Spleen (tissue), 11 donors: ENCODE measurements around the gene LARP7. TPM values are rescaled to one million over a fixed set of nuclear protein-coding genes. Genes with fewer than 3 reads are reported as not detected.

Experiments
- DNase-seq: peaks from one replicate; pipeline ENCODE4 v3.0.0-alpha.2; 2020
- H3K27ac ChIP-seq, 8 donors: fragments of 200-600 bp; sonication (generic) in 7 of 8; 1 replicate in 4 of 8; 2 replicates in 4 of 8; pipeline versions ENCODE4 v1.5.0 to v1.8.0; 2016 to 2021; ENCODE audit warnings: inconsistent platforms in 4 of 8, mild to moderate bottlenecking in 4 of 8, moderate library complexity in 1 of 8
- H3K27me3 ChIP-seq, 7 donors: fragments of 200-600 bp; sonication (generic) in 6 of 7; replicated peaks in 1 of 7; 1 replicate in 4 of 7; 2 replicates in 3 of 7; pipeline versions ENCODE4 v1.5.0 to v1.8.0; 2016 to 2021; ENCODE audit warnings: inconsistent platforms in 3 of 7, mild to moderate bottlenecking in 1 of 7
- H3K36me3 ChIP-seq, 6 donors: fragments of 200-600 bp; sonication (generic) in 5 of 6; 1 replicate in 4 of 6; 2 replicates in 2 of 6; pipeline versions ENCODE4 v1.5.0 to v1.8.0; 2016 to 2021; ENCODE audit warnings: inconsistent platforms in 2 of 6
- H3K4me1 ChIP-seq, 6 donors: fragments of 200-600 bp; sonication (generic) in 5 of 6; 1 replicate in 3 of 6; 2 replicates in 3 of 6; pipeline versions ENCODE4 v1.5.0 to v1.8.0; 2016 to 2021; ENCODE audit warnings: inconsistent platforms in 3 of 6
- H3K4me3 ChIP-seq, 8 donors: fragments of 200-600 bp; sonication (generic) in 7 of 8; 1 replicate in 4 of 8; 2 replicates in 4 of 8; pipeline versions ENCODE4 v1.5.0 to v1.8.0; 2016 to 2021; ENCODE audit warnings: inconsistent platforms in 4 of 8, mild to moderate bottlenecking in 4 of 8, moderate library complexity in 2 of 8
- H3K9me3 ChIP-seq, 8 donors: fragments of 200-600 bp; sonication (generic) in 7 of 8; 1 replicate in 4 of 8; 2 replicates in 4 of 8; pipeline versions ENCODE4 v1.5.0 to v1.8.0; 2016 to 2021; ENCODE audit warnings: inconsistent platforms in 4 of 8
- POLR2A ChIP-seq, 3 donors: fragments of 450-650 bp; IDR thresholded peaks; one replicate each; pipeline ENCODE4 v1.5.1; 2017; ENCODE audit warnings: antibody characterized with exemption in 3 of 3, mild to moderate bottlenecking in 1 of 3
- POLR2AphosphoS5 ChIP-seq, 3 donors: sonication (generic); formaldehyde crosslinking; IDR thresholded peaks; one replicate each; pipeline ENCODE4 v1.5.1; 2017; ENCODE audit warnings: antibody characterized with exemption in 3 of 3
- WGBS, 5 donors: extraction: QIAGEN DNeasy Blood & Tissue Kit in 3 of 5; methylation state at CpG; one replicate each; pipeline versions ENCODE4 v1.1.5 to v1.1.7; 2013 to 2018; 5-methylcytosine and 5-hydroxymethylcytosine counted together
- intact Hi-C: fragments of 100-400 bp; cut with DNase I; formaldehyde crosslinking; loops from one replicate; pipeline ENCODE4 v1.15.0; 2023; ENCODE audit warnings: low total_unique reads
- polyA plus RNA-seq, 3 donors: library from polyadenylated mRNA; stranded (reverse); fragments of 200-250 nt; gene quantifications; one replicate each; pipeline ENCODE4 v1.2.1, GENCODE V29; 2013
- total RNA-seq, 7 donors: library from RNA; depleted of rRNA in 3 of 7; stranded (reverse); fragments of >200 nt in 3 of 7; fragmentation: NEBNext Ultra II Directional in 4 of 7; extraction: Animal tissue kit (Norgen Biotek cat#: 25700) in 4 of 7; gene quantifications; one replicate each; pipeline versions ENCODE4 v1.1.0 to v1.2.1, GENCODE V29; 2016 to 2021
- TF ChIP-seq, protein P1 (sequence below), 11 experiments: fragments of 200-600 bp in 7 of 11; fragments of 450-650 bp in 4 of 11; sonication (generic) in 4 of 11; IDR thresholded peaks in 8 of 11; conservative IDR thresholded peaks in 3 of 11; 1 replicate in 7 of 11; 2 replicates in 4 of 11; pipeline versions ENCODE4 v1.4.0 to v1.8.0; 2016 to 2021; ENCODE audit warnings: antibody characterized with exemption in 11 of 11, inconsistent platforms in 4 of 11, mild to moderate bottlenecking in 1 of 11
- donor health status: healthy with polysubstance abuse.
- donor health status: DM: no; HTN: no; CAD: no; lungs with moderate emphysema.
- donor health status: DM: no; HTN: no; CAD: no.
- donor health status: Bipolar disorder and iron deficiency.
- donor health status: healthy.
- donor health status: DM: no; HTN: no; CAD: no.
- donor health status: DM: yes; HTN: yes; CAD: no.

Gene LARP7
- total and polyA plus RNA-seq, 10 donors = 35.4 to 59.5 (median 45.9) TPM

DNA sequence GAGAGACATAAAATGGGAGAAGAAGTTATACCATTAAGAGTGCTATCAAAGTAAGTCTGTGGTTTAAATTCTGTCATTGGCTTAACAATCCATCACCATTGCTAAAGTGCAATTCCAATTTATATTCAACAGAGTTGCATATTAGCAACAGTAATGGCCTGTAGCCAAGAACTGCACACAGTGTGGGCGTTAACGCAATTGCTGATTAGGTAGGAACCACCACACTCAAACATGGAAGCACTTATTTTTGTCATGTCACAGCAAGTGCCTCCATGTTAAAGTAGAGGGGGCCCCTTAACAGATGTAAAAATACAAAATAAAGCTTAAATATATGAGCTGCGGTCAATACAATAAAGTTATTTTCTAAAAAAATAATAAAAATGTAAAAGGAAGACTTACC is 10.8 kb downstream of the LARP7 start:
- 58 to 86% (median 72%) methylated on average over 3 of the region's 3 CpGs for WGBS, 5 donors
- Histone ChIP-seq H3K4me1 (peaks cover 0 to 19% (median 11%) of the 10 kb centered on the region in 6 donors), H3K9me3 (no peaks in the 10 kb centered on the region), H3K4me3 (no peak overlapping the region), H3K27me3 (no peaks in the 10 kb centered on the region), H3K36me3 (peaks cover 10 to 97% (median 70%) of the 10 kb centered on the region in 6 donors), H3K27ac (no peak overlapping the region)
- no peak for DNase-seq
- intact Hi-C loops = no loop called here
- TF ChIP-seq POLR2A (IDR thresholded peaks at IDR 0.05) (no peak), POLR2AphosphoS5 (IDR thresholded peaks at IDR 0.05) (no peak)
- TF ChIP-seq, protein P1, sequence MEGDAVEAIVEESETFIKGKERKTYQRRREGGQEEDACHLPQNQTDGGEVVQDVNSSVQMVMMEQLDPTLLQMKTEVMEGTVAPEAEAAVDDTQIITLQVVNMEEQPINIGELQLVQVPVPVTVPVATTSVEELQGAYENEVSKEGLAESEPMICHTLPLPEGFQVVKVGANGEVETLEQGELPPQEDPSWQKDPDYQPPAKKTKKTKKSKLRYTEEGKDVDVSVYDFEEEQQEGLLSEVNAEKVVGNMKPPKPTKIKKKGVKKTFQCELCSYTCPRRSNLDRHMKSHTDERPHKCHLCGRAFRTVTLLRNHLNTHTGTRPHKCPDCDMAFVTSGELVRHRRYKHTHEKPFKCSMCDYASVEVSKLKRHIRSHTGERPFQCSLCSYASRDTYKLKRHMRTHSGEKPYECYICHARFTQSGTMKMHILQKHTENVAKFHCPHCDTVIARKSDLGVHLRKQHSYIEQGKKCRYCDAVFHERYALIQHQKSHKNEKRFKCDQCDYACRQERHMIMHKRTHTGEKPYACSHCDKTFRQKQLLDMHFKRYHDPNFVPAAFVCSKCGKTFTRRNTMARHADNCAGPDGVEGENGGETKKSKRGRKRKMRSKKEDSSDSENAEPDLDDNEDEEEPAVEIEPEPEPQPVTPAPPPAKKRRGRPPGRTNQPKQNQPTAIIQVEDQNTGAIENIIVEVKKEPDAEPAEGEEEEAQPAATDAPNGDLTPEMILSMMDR (IDR thresholded peaks at IDR 0.05 in 8 of 11, conservative IDR thresholded peaks at IDR 0.05 in 3 of 11) = no peak

DNA sequence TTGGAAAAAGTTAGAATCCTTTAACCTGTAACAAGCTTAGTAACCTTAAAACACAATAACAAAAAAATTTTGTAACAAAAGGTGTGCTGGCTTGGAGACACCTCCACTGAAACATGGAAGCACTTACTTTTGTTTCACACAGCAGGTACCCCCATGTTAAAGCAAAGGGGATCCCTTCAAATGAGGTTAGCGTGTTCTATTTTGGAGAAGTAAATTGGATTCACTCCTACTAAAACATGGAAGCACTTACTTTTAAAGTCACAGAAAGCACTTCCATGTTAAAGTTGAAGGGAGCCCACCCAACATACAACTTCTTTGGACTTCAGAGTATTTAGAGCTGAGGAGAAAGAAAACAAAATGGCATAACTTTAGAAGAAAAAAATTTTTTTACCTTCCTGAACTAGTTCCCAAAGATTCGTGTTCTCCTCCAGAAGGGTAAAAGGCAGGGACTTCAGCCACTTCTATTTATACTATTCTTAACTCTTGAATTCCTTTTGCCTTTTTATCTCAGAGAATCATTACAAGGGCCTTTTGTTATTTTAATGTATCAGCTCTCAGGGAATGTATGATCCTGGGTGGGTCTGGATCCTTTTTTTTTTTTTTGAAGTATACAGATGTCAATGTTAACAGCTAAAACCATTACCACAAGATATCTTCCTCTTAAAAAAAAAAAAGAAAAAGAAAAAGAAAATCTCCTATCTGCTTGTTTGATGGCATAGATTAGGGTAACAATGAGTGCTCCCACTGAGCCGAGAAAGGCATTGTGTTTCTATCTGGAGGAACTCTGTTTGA is 11.5 kb downstream of the LARP7 start:
- Histone ChIP-seq H3K27me3 (no peaks in the 10 kb centered on the region), H3K4me1 (peaks cover 0 to 13% (median 4%) of the 10 kb centered on the region in 6 donors), H3K27ac (no peak overlapping the region), H3K9me3 (no peaks in the 10 kb centered on the region), H3K36me3 (peaks cover 10 to 99% (median 76%) of the 10 kb centered on the region in 6 donors), H3K4me3 (no peak overlapping the region)
- intact Hi-C loops = no loop called here
- no peak for DNase-seq
- no peak for TF ChIP-seq POLR2AphosphoS5 (IDR thresholded peaks at IDR 0.05)
- no peak for TF ChIP-seq POLR2A (IDR thresholded peaks at IDR 0.05)
- TF ChIP-seq, protein P1 (IDR thresholded peaks at IDR 0.05 in 8 of 11, conservative IDR thresholded peaks at IDR 0.05 in 3 of 11) = no peak
- WGBS, 5 donors = 84 to 90% (median 89%) methylated on average over 3 of the region's 3 CpGs

DNA sequence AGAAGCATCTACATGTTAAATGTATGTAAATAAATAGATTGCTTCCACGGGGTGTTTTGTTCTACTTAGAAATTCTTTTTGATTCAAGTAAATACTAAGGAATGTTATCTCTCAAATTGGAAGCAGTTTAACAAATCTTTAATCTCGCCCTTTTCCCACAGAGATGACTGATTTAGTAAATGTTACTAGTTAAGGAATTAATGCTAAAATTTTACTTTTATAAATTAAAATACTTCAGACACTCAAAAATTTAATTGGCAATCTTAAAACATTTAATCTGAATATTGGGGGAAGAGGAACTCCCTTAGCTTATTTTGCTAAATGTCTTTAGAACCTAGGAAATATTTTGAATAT is 12.1 kb downstream of the LARP7 start:
- 70 to 79% (median 72%) methylated on average over 2 of the region's 2 CpGs for WGBS, 5 donors
- TF ChIP-seq, protein P1 (IDR thresholded peaks at IDR 0.05 in 8 of 11, conservative IDR thresholded peaks at IDR 0.05 in 3 of 11) = no peak
- no peak for TF ChIP-seq POLR2AphosphoS5 (IDR thresholded peaks at IDR 0.05)
- no peak for TF ChIP-seq POLR2A (IDR thresholded peaks at IDR 0.05)
- no peaks in the 10 kb centered on the region for H3K9me3 ChIP-seq
- no peak overlapping the region for H3K27ac ChIP-seq
- H3K36me3 ChIP-seq = peaks cover 10 to 99% (median 82%) of the 10 kb centered on the region in 6 donors
- H3K4me1 ChIP-seq = peaks cover 0 to 7% (median 2%) of the 10 kb centered on the region in 6 donors
- no peak overlapping the region for H3K4me3 ChIP-seq
- intact Hi-C loops = no loop called here
- no peak for DNase-seq
- no peaks in the 10 kb centered on the region for H3K27me3 ChIP-seq

DNA sequence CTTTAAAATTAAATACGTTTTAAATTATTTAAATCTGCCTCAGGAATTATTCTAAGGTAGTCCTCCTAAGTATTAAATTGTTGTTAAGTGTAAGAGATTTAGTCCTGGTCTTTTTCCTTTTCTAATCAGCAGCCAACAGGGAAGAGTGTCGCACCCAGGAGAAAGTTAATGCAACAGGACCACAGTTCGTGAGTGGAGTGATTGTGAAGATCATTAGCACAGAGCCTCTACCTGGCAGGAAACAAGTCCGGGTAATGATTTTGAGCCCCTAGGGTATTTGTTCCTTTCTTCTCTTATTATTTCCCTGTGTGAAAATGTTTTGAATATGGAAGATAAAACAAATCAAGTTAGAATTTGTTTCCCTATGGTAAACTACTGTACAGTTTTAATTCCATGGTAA is 13.4 kb downstream of the LARP7 start:
- WGBS, 5 donors = 81 to 87% (median 82%) methylated on average over 4 of the region's 4 CpGs
- H3K4me3 ChIP-seq = no peak overlapping the region
- peaks cover 10 to 100% (median 87%) of the 10 kb centered on the region in 6 donors for H3K36me3 ChIP-seq
- no peak for DNase-seq
- TF ChIP-seq POLR2AphosphoS5 (IDR thresholded peaks at IDR 0.05) (no peak), POLR2A (IDR thresholded peaks at IDR 0.05) (no peak)
- TF ChIP-seq, protein P1 (IDR thresholded peaks at IDR 0.05 in 8 of 11, conservative IDR thresholded peaks at IDR 0.05 in 3 of 11) = no peak
- no peaks in the 10 kb centered on the region for H3K4me1 ChIP-seq
- no peak overlapping the region for H3K27ac ChIP-seq
- intact Hi-C loops = no loop called here
- no peaks in the 10 kb centered on the region for H3K9me3 ChIP-seq
- H3K27me3 ChIP-seq = no peaks in the 10 kb centered on the region
